Testis (tissue), 3 donors: Measurements from ENCODE around the gene KCNIP2. TPM values are rescaled to one million over a fixed set of nuclear protein-coding genes. Genes with fewer than 3 reads are reported as not detected.

Experiments
- DNase-seq: peaks from one replicate; pipeline ENCODE4 v3.0.0-alpha.2; 2019
- H3K27ac ChIP-seq, 2 donors: fragments of 200-600 bp; sonication (generic); one replicate each; pipeline ENCODE4 v1.5.1; 2019
- H3K27me3 ChIP-seq: fragments of 200-600 bp; sonication (generic); one replicate; pipeline ENCODE4 v1.5.1; 2019
- H3K36me3 ChIP-seq: fragments of 200-600 bp; sonication (generic); one replicate; pipeline ENCODE4 v1.5.1; 2017; ENCODE audit warnings: low read depth; ENCODE audit errors: missing control alignments
- H3K4me1 ChIP-seq: fragments of 200-600 bp; sonication (generic); one replicate; pipeline ENCODE4 v1.5.1; 2019
- H3K4me3 ChIP-seq, 2 donors: fragments of 200-600 bp; sonication (generic); one replicate each; pipeline ENCODE4 v1.5.1; 2017 to 2019
- H3K9me3 ChIP-seq: fragments of 200-600 bp; sonication (generic); one replicate; pipeline ENCODE4 v1.5.1; 2017
- POLR2A ChIP-seq: fragments of 450-650 bp; IDR thresholded peaks from one replicate; pipeline ENCODE4 v1.6.1; 2017; ENCODE audit warnings: antibody characterized with exemption, mild to moderate bottlenecking, moderate library complexity
- WGBS, 2 donors: methylation state at CpG; one replicate each; pipeline ENCODE4 v1.1.5; 2018; 5-methylcytosine and 5-hydroxymethylcytosine counted together
- intact Hi-C: fragments of 100-400 bp; cut with DNase I; formaldehyde crosslinking; loops from one replicate; pipeline ENCODE4 v1.15.1; 2023; ENCODE audit warnings: low total_unique reads
- polyA plus RNA-seq: library from polyadenylated mRNA; stranded (reverse); fragments of 350-450 nt; fragmentation: Illumina TruSeq; extraction: RNeasy Lipid Tissue Mini Kit (QIAGEN cat#74804); gene quantifications from one replicate; pipeline ENCODE4 v1.2.3, GENCODE V29; 2014; ENCODE audit warnings: low read depth, low replicate concordance; ENCODE audit not compliant: insufficient read depth
- total RNA-seq, 2 donors: library from RNA; depleted of rRNA; stranded (reverse); fragments of >200 nt; gene quantifications; one replicate each; pipeline ENCODE4 v1.2.3, GENCODE V29; 2016
- TF ChIP-seq, protein P1 (sequence below), 3 experiments: fragments of 450-650 bp in 2 of 3; fragments of 200-600 bp in 1 of 3; sonication (generic) in 1 of 3; IDR thresholded peaks; one replicate each; pipeline ENCODE4 v1.5.1; 2016 to 2019; ENCODE audit warnings: antibody characterized with exemption in 3 of 3, mild to moderate bottlenecking in 2 of 3, moderate library complexity in 1 of 3

KCNIP2 gene
- total and polyA plus RNA-seq, 3 donors from 2014 or later, result 5.1 to 6.8 (median 5.6) TPM

DNA sequence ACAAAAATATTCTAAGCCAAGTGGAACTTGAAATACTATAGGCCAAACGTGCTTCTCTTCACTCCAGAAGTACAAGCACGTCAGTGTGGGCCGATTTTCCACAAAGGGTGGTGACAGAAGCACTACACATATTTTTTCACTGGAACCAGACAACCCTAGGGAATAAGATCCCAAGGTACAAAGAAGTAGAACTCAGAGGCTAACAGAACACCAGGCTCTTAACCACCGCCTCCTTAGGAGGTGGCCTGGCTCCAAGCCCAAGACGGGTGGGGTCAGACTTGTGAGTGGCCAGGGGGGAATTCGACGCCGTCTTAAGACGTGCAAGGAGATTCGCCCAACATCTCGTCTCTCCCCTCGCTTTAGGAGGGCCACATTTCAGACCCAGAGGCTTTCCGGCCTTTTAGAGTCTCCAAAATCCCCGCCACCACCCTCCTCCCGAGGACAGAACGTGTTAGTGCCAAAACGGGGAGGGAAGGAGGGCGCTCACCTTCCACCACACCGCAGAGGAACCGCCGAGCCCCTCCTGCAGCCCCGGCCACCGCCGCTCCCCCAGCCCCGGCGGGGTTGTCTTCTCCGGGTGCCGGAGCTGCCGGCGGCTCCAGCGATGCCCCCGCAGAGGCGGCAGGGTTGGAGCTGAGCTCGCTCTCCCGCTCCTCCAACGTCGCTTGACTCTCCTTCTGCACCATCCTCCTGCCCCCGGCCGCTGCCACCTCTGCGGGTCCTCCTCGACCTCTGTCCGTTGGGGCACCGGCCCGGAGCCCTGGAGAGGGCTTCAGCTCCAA is 26.1 kb downstream of the KCNIP2 start:
- Histone ChIP-seq H3K4me3 (peak overlapping the region; percentile 83 to 97), H3K36me3 (no peaks in the 10 kb centered on the region), H3K4me1 (peaks cover 21% of the 10 kb centered on the region), H3K9me3 (no peaks in the 10 kb centered on the region), H3K27ac (peak overlapping the region; percentile 92 to 98), H3K27me3 (no peaks in the 10 kb centered on the region)
- TF ChIP-seq, protein P1, sequence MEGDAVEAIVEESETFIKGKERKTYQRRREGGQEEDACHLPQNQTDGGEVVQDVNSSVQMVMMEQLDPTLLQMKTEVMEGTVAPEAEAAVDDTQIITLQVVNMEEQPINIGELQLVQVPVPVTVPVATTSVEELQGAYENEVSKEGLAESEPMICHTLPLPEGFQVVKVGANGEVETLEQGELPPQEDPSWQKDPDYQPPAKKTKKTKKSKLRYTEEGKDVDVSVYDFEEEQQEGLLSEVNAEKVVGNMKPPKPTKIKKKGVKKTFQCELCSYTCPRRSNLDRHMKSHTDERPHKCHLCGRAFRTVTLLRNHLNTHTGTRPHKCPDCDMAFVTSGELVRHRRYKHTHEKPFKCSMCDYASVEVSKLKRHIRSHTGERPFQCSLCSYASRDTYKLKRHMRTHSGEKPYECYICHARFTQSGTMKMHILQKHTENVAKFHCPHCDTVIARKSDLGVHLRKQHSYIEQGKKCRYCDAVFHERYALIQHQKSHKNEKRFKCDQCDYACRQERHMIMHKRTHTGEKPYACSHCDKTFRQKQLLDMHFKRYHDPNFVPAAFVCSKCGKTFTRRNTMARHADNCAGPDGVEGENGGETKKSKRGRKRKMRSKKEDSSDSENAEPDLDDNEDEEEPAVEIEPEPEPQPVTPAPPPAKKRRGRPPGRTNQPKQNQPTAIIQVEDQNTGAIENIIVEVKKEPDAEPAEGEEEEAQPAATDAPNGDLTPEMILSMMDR (IDR thresholded peaks at IDR 0.05), result no peak
- TF ChIP-seq POLR2A, result no peak
- intact Hi-C loops, result no loop called here
- 1% methylated on average over 20 to 44 of the region's 44 CpGs for WGBS, 2 donors
- peak; percentile 96 for DNase-seq

DNA sequence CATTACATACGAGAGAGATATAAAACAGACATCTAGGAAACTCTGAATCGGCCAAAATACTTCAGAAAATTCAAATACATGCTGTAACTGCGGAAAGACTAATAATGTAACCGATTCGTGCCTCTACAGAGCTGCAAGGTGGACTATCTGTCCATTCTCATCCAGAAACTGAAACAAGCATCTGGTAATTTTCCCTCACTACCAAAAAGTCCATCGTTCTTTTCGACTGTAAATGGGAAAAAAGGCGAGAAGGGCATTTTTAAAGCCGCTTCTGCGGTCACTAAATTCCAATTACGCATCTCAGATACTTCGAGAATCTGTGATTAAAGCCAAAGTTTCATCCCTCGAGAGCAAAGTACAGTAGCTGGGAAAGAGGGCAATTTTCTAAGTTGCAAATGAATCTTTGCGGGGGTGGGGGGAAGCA is 26.7 kb downstream of the KCNIP2 start:
- peaks cover 21% of the 10 kb centered on the region for H3K4me1 ChIP-seq
- no peak for DNase-seq
- no peaks in the 10 kb centered on the region for H3K27me3 ChIP-seq

DNA sequence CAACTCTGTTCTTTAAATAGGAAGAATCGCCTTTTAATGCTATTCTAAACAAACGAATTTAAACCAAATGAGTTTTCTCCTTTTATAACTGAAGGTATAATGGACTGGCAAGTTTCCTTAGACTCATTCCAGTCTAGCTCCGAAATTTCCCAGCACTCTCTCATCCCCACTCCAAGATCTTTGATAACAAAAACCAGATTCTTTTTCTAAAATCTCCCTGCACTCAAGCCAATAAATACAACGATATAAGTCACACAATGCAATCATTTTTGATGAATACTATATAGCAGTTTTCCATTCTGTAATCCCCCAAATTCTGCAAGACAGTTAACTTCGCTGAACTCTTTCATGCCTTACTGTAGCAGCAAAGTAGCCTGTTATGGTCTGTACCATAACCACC is 27.2 kb downstream of the KCNIP2 start:
- no peak for DNase-seq
- Histone ChIP-seq H3K4me1 (peaks cover 21% of the 10 kb centered on the region), H3K27ac (peak overlapping the region in 1 of 2 donors; percentile 4), H3K4me3 (peak overlapping the region; percentile 83 to 97), H3K36me3 (no peaks in the 10 kb centered on the region), H3K9me3 (no peaks in the 10 kb centered on the region), H3K27me3 (no peaks in the 10 kb centered on the region)
- TF ChIP-seq POLR2A, result no peak
- intact Hi-C loops, result no loop called here
- 3% methylated on average over 5 of the region's 5 CpGs for WGBS, 2 donors

More for the DNA sequence above, 26.7 kb downstream of the KCNIP2 start:
- 0% methylated on average over 14 of the region's 14 CpGs for WGBS, 2 donors
- Histone ChIP-seq H3K9me3 (no peaks in the 10 kb centered on the region), H3K27ac (peak overlapping the region; percentile 92 to 98), H3K36me3 (no peaks in the 10 kb centered on the region), H3K4me3 (peak overlapping the region; percentile 83 to 97)
- no peak for TF ChIP-seq POLR2A
- TF ChIP-seq, protein P1 (IDR thresholded peaks at IDR 0.05), result no peak
- intact Hi-C loops, result no loop called here

DNA sequence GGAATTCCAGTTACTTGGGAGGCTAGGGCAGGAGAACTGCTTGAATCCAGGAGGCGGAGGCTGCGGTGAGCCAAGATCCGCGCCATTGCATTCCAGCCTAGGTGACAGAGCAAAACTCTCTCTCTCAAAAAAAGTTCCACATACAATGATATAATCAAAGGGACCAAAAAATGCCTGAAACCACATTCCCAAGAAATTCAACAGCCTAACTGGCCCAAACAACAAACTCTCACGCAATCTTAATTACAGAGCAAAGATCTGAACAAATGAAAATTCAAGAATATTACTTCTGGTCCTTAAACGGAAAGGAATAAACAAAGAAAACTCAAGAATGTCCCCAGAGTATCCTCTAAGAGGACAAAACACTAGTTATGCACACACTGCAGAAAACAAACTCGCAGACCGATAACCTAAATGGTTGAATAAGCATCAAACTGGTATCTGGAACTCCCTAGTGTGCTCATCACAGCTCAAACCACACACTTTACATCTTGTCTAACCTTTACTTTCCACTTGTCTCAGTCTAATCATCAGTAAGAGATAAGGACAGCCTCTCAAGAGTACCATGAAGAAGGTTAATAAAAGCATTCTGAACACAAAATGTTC is 29.0 kb downstream of the KCNIP2 start:
- H3K27me3 ChIP-seq, result no peaks in the 10 kb centered on the region
- H3K4me1 ChIP-seq, result peaks cover 21% of the 10 kb centered on the region
- H3K36me3 ChIP-seq, result no peaks in the 10 kb centered on the region
- peak overlapping the region in 1 of 2 donors; percentile 19 for H3K27ac ChIP-seq
- H3K9me3 ChIP-seq, result no peaks in the 10 kb centered on the region
- no peak for DNase-seq
- peak overlapping the region; percentile 83 to 97 for H3K4me3 ChIP-seq
- no peak for TF ChIP-seq POLR2A
- TF ChIP-seq, protein P1 (IDR thresholded peaks at IDR 0.05), result no peak
- intact Hi-C loops, result no loop called here
- 17 to 36% methylated on average over 8 of the region's 8 CpGs for WGBS, 2 donors

DNA sequence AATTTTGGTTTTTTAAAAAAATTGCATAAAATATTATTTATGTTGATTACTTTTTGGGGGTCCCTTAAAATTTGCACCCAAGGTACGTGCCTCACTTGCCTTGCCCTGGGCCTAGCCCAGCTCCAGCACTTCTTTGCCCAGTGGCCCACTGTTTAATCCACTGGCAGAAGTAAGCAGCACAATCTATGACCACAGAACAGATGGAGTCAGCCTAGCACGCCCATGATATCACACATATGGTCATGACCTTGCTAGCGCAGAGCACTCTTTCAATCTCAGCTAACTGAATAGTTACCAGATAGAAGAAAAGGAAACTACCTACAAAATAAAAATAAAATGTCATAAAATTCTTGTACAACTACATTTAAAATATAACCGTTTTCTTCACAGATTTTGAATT is 31.0 kb downstream of the KCNIP2 start:
- H3K9me3 ChIP-seq, result no peaks in the 10 kb centered on the region
- intact Hi-C loops, result no loop called here
- H3K4me1 ChIP-seq, result peaks cover 15% of the 10 kb centered on the region
- H3K27ac ChIP-seq, result no peak overlapping the region
- WGBS, 2 donors, result 61 to 71% methylated on average over 4 of the region's 4 CpGs
- H3K36me3 ChIP-seq, result no peaks in the 10 kb centered on the region
- TF ChIP-seq, protein P1 (IDR thresholded peaks at IDR 0.05), result no peak
- no peak for TF ChIP-seq POLR2A
- no peak overlapping the region for H3K4me3 ChIP-seq
- no peaks in the 10 kb centered on the region for H3K27me3 ChIP-seq
- no peak for DNase-seq
